GM23248 (cell line): ENCODE results near the gene STK33.

Experiments used
- EZH2 ChIP-seq: fragments of 200-600 bp; sonication (generic); IDR thresholded peaks from 2 replicates; pipeline ENCODE4 v1.6.1; 2018; ENCODE audit warnings: antibody characterized with exemption, mild to moderate bottlenecking; ENCODE audit not compliant: insufficient read depth, poor library complexity, severe bottlenecking
- EZH2phosphoT487 ChIP-seq: fragments of 200-600 bp; sonication (generic); IDR thresholded peaks from 2 replicates; pipeline ENCODE4 v1.6.1; 2018; ENCODE audit warnings: antibody characterized with exemption, moderate library complexity, mild to moderate bottlenecking, low read depth; ENCODE audit not compliant: insufficient read depth

DNA sequence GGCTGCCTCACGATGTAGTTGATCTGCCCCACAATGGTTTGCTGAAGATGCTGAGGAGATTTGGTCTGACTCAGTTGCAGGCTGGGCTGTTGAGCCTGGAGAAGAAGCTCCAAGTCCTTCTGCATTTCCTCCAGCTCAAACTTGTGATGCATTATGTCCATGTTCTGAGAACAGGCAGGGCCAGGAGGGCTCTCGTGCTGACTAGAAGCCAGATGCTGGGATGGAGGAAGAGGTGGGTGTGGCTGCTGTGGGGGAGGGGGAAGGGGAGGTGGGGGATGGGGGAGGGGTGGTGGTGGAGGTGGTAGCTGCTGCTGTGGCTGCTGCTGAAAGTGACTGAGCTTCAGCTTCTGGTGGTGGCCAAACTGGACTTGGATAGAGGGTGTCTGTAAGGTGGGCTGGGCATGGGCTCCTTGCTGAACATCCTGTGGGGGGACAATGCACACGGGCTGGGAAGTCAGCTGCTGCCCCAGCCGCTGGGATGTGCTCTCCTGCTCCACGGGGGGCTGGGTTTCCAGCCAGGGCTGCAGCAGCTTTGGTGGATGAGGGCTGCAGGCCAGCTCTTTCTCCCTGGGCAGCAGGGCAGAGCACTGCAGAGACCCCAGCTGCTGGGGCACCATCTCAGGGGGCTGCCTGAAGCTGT lies 46.4 kb upstream of the STK33 start:
- TF ChIP-seq EZH2 = no peak
- TF ChIP-seq EZH2phosphoT487 = no peak
